ENCODE data around the gene PSME3.

The PSME3 gene, protein sequence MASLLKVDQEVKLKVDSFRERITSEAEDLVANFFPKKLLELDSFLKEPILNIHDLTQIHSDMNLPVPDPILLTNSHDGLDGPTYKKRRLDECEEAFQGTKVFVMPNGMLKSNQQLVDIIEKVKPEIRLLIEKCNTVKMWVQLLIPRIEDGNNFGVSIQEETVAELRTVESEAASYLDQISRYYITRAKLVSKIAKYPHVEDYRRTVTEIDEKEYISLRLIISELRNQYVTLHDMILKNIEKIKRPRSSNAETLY

GRCh38 chr17:42832934-42833766, at the start of gene PSME3:
Gene PSME3 (plus strand): TSS chr17:42833397. CDS start chr17:42833632, 235 bp downstream.
- DNase-seq (ENCODE audit: low read depth, low spot score): peak; percentile 89
- peak within 1 kb of the TSS; percentile 100 for H3K4me3 ChIP-seq (ENCODE audit: low read depth, low read length)
- TF ChIP-seq, protein P1, sequence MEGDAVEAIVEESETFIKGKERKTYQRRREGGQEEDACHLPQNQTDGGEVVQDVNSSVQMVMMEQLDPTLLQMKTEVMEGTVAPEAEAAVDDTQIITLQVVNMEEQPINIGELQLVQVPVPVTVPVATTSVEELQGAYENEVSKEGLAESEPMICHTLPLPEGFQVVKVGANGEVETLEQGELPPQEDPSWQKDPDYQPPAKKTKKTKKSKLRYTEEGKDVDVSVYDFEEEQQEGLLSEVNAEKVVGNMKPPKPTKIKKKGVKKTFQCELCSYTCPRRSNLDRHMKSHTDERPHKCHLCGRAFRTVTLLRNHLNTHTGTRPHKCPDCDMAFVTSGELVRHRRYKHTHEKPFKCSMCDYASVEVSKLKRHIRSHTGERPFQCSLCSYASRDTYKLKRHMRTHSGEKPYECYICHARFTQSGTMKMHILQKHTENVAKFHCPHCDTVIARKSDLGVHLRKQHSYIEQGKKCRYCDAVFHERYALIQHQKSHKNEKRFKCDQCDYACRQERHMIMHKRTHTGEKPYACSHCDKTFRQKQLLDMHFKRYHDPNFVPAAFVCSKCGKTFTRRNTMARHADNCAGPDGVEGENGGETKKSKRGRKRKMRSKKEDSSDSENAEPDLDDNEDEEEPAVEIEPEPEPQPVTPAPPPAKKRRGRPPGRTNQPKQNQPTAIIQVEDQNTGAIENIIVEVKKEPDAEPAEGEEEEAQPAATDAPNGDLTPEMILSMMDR (IDR thresholded peaks at IDR 0.05; ENCODE audit: low read depth, low read length): peak; percentile 2
- in situ Hi-C loops (cut with HindIII; ENCODE audit: low sequenced_read_pairs): no loop called here

DNA sequence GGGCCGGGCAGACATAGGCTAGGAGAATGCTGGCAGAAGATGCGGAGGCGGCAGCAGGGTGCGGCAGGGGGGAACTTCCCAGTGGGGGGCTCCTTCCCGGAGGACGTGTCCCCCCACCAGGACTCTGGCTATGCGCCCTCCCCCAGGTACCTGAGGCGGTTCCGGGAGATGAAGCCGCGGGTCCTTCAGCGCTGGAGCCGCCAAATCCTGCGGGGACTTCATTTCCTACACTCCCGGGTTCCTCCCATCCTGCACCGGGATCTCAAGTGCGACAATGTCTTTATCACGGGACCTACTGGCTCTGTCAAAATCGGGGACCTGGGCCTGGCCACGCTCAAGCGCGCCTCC, 49.4 kb upstream of the PSME3 start:
- in situ Hi-C loops (cut with HindIII; ENCODE audit: low sequenced_read_pairs): no loop called here
- no peak for DNase-seq (ENCODE audit: low read depth, low spot score)
- H3K4me3 ChIP-seq (ENCODE audit: low read depth, low read length): no peak overlapping the region
- TF ChIP-seq, protein P1 (IDR thresholded peaks at IDR 0.05; ENCODE audit: low read depth, low read length): no peak

DNA sequence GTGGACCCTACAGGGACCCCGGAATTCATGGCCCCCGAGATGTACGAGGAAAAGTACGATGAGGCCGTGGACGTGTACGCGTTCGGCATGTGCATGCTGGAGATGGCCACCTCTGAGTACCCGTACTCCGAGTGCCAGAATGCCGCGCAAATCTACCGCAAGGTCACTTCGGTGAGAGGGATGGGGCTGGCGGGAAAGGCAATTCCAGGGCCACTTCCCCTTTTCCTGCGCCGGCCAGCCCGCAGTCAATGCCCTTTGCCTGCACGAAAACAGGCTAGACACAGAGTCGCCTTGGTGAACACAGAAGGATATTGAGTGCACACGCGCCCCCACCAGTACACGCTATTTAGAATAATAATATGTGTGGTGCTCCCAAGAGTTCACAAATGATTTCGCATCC, 48.8 kb upstream of the PSME3 start:
- DNase-seq (ENCODE audit: low read depth, low spot score): no peak
- TF ChIP-seq, protein P1 (IDR thresholded peaks at IDR 0.05; ENCODE audit: low read depth, low read length): no peak
- in situ Hi-C loops (cut with HindIII; ENCODE audit: low sequenced_read_pairs): no loop called here
- no peak overlapping the region for H3K4me3 ChIP-seq (ENCODE audit: low read depth, low read length)

DNA sequence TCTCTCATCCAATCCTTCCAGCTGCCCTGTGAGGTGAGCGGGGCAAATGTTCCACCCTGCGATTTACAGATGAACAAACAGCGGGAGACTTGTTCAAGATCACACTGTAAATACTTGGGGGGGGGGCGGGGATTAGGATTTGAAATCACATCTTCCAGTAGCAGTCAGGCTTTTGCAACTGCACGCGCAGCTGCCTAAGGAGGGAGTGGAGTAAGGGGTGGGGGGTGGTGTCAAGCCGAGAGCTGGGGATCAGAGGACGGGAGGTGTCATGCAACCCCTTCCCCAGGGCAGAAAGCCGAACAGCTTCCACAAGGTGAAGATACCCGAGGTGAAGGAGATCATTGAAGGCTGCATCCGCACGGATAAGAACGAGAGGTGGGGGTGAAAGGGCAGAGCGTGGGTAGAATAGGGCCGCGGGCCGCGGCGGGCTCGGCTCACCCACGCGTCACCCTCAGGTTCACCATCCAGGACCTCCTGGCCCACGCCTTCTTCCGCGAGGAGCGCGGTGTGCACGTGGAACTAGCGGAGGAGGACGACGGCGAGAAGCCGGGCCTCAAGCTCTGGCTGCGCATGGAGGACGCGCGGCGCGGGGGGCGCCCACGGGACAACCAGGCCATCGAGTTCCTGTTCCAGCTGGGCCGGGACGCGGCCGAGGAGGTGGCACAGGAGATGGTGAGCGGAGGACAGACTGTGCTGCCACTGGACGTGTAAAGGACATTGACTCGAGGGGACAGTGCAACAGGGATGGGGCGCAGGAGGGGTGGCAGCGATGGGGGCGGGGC, 48.2 kb upstream of the PSME3 start:
- in situ Hi-C loops (cut with HindIII; ENCODE audit: low sequenced_read_pairs): no loop called here
- H3K4me3 ChIP-seq (ENCODE audit: low read depth, low read length): no peak overlapping the region
- TF ChIP-seq, protein P1 (IDR thresholded peaks at IDR 0.05; ENCODE audit: low read depth, low read length): no peak
- DNase-seq (ENCODE audit: low read depth, low spot score): no peak

GRCh38 chr17:42787266-42787665, 45.9 kb upstream of the PSME3 start:
- in situ Hi-C loops (cut with HindIII; ENCODE audit: low sequenced_read_pairs): no loop called here
- H3K4me3 ChIP-seq (ENCODE audit: low read depth, low read length): no peak overlapping the region
- DNase-seq (ENCODE audit: low read depth, low spot score): no peak
- TF ChIP-seq, protein P1 (IDR thresholded peaks at IDR 0.05; ENCODE audit: low read depth, low read length): no peak

DNA sequence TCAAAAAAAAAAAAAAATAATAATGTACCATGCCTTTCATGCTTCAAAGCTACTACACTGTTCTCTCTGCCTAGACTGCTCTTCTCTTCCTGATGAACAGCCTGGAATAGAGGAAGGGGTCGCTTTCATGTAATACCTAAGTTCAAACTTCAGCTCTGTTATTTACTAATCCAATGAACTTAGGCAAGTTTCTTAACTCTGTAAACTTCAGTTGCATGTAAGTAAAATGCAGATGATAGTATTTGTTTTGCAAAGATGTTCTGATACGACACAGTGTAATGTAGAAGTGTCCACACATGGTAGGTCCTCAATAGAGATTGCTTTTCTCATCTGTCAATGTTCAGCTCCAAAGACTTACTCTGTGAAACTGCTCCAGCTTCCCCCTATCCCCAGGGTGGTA, 41.2 kb upstream of the PSME3 start:
- in situ Hi-C loops (cut with HindIII; ENCODE audit: low sequenced_read_pairs): no loop called here
- TF ChIP-seq, protein P1 (IDR thresholded peaks at IDR 0.05; ENCODE audit: low read depth, low read length): no peak
- no peak overlapping the region for H3K4me3 ChIP-seq (ENCODE audit: low read depth, low read length)
- DNase-seq (ENCODE audit: low read depth, low spot score): no peak

All from astrocyte of the spinal cord (primary cell).